Stimulated activated CD4-positive, alpha-beta T cell treated with anti-CD3 and anti-CD28 coated beads, TNF-alpha, amount 100 ng/mL, for 24 hours (primary cell): ENCODE measurements around the gene CNOT6L.
"Not testable (repeated sequence)": the region's sequence is repeated elsewhere in the genome, so short reads cannot be mapped to it uniquely, and the experiment has no call there.

Experiments used
- DNase-seq, 3 experiments: peaks; one replicate each; pipeline ENCODE4 v3.0.0-alpha.2; 2020; ENCODE audit warnings: low read depth in 3 of 3

CNOT6L gene

DNA sequence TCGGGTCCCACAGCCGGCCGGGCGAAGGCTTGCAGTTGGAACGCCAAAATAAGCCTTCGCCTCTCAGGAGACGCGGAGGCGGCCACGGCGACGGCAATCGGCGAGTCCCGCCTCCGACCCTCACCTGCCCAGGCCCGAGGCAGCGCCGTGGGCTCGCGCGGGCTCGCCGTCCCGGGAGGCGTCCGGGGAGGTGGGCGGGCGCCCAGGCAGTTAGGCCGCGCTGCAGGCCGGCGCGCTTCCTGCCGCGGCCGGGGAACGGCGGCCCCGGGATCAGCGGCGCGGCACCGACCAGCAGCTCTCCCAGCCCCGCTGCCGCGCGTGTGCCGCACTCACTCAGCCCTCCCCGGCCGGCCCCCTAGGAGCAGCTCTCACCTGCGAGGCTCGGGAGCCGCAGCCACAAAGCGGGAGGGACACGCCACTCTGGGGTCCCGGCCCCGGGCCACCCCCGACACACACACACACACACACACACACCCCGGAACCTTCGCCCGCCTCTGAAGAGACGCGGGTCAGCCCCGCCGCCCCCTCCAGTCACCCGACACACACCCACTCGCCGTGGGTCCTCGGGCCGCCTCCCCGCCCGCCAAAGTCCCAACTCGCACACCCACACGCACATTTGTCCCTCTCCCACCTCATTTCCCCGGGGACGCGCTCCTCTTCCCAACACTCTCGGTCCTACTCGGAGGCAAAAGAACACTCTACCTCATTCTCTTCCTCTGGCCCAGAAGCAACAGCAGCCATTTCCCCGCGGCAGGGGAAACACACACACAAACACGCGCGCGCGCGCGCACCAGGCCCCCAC is at the start of gene CNOT6L:
Gene CNOT6L (minus strand): TSS at position 767 of the 802 bp plus-strand sequence. CDS start 60 bp downstream, at position 707.
- DNase-seq, result peak; percentile 17 to 69 (median 67)

DNA sequence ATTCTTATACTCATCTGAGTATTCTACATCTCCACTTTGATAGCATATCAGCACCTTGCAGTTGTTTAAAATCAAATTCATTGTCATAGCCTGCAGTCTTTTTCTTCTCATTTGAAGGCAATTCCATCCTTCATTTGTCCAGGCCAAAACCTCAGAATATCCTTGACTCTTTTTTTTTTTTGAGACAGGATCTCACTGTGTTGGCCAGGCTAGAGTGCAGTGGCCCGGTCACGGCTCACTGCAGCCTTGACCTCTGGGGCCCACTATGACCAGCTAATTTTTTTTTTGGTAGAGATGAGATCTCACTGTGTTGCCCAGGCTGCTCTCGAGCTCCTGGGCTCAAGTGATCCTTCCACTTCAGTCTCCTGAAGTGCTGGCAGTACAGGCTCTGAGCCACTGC is 46.1 kb upstream of the CNOT6L start:
- no peak for DNase-seq

DNA sequence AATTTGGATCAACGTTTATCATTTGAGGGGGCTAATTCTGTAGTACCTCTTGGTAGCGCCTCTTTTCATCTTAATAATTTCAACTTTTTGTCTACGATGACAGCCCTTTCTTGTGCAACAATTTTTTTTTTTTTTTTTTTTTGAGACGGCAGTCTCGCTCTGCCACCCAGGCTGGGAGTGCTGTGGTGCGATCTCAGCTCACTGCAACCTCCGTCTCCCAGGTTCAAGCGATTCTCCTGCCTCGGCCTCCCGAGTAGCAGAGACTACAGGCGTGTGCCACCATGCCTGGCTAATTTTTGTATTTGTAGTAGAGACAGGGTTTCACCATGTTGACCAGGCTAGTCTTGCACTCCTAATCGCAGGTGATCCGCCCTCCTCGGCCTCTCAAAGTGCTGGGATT is 44.2 kb upstream of the CNOT6L start:
- not testable (repeated sequence) for DNase-seq

DNA sequence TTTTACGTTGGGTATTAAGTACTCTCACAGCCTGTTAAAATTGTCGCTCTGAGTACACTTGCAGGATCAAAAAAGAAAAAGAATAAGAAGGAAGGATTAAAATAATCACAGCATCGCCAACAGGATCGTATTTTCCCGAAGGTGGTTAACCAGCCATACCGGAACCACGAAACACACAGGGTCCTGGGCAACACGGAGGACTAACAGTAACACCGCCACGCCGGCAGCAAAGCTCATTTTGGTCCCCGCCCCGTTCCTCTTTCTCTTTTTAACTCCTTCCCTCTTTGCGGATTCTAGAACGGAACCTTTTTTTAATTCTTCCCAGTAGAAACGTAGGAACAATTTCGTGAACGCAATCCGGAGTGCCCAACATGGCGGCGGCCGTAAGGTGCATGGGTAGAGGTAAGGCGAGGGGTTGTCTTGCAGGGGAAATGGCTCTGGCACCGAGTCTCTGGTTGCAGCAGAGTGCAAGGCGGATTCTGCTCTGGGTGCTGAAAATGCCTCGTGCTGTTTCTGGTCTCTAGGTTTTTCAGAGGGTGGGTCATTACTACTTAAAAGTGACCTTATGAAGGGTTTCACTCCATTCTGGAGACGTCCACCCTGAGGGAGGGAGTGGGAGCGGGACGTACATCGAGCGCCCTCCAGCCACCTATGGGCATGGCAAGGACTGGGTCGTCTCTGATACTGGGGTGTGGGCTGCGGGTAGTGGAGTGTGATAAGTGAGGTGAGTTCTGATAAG is 43.5 kb upstream of the CNOT6L start, which contains the start of gene MRPL1:
Gene MRPL1 (plus strand): TSS at position 353 of the 739 bp plus-strand sequence. CDS start 19 bp downstream, at position 372.
- peak; percentile 79 to 86 (median 84) for DNase-seq

DNA sequence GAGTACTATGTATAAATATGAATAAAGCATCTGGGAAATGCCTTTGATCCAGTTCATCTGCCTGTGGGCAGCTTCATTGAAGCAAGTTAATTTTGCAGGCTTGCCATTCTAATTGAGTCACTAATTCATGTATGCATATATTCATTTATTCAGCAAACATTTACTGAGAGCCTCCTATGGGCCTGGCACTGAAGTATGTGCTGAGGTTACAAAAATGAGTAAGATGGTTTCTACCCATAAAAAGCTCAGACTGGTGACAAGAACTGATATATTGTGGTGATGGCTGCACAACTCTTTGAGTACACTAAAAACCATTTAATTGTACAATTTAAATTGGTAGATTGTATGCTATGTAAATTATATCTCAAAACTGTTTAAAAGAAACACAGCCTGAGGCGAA is 42.3 kb upstream of the CNOT6L start:
- DNase-seq, result no peak

DNA sequence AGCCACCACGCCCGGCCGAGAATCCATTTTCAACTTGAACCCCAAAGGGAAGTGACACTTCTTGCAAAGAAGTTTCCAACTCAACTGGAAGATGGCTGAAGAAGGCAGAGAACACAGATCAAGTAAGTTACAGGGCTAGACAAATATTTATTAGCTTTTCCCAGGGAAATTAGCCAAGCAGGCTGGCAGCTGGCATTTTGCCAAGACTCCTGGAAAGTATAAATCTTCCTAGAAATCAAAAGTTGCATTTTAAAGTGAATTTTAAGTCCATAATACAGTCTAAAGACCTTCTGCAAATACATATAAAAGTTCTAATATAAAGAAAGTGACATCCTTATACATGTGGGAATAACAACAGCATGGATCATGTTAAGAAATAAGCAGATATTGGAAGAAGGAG is 40.1 kb upstream of the CNOT6L start:
- DNase-seq, result no peak

DNA sequence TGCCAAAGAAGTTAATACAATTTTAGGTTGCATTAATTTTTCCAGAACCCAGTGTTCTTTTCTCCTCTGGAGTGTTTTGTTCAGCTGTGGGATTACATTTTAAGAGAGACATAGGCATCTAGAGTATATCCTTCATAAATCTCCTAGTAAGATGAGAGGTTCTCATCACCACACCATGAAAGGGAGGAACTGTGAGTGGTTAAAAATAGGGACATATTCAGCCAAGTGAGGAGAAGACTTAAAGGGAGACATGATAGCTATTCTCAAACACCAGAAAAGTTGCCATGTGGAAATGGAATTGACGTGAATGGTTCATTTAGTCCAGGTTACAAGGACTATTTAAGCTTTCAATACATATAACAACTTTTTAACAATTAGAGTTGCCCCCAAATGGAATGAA is 37.0 kb upstream of the CNOT6L start:
- no peak for DNase-seq

DNA sequence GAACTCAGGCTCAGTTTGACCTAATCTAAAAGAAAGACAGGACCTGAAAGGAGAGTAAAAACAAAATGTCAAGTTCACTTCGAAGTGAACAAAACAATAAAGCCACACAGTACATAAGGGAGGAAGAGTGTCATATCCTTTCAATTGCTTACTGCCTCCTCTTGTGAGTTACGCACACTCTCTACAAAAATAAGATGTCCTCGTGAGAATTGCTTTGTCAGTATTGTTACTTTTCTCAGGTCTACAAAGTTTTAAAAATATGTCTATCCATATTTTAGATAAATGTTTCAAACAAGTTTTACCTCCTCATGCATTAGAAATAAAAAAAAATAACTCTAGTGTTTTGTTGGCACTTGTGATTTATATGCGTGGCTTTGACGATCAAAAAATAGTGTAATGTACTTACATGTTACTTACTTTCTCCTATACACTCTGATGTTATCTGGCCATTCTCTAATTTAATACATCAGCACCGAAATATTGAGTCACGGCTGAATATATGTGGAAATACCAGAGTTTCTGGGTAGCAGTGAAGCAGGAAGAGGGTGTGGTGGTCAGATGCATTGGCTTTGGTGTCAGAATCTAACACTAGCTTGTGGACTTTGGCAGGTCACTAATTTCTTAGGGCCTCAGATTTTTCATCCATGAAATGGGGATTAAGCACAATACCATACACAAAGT is 35.4 kb upstream of the CNOT6L start:
- DNase-seq, result no peak

DNA sequence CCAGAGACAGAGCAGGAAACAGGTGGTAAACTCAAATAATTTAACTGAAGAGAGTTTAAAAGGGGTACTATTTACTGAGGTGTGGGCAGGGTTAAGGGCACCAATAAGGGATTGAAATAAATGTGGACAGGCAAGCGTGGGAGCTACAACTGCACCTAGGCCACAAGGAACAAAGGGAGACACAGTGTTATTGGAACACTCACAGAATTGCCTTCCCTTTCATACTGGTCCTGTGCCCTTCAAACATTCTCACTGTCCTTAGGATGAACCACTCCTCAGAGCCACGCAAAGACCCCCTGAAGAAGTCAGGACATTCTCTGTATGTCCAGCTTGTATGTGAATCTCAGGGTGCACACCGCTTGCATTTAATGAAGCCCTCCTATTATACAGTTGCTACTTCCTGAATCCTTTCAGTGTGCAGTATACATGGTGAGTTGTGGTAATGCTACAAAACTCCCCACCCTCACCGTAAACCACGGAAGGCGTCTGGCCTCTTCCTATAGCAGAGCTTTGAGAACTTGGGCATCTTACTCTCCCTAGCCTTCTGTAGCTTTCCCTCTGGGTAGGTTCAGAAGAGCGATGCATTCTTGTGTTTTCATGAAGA is 33.8 kb upstream of the CNOT6L start:
- DNase-seq, result peak in 2 of 3 experiments; percentile 41 to 44

DNA sequence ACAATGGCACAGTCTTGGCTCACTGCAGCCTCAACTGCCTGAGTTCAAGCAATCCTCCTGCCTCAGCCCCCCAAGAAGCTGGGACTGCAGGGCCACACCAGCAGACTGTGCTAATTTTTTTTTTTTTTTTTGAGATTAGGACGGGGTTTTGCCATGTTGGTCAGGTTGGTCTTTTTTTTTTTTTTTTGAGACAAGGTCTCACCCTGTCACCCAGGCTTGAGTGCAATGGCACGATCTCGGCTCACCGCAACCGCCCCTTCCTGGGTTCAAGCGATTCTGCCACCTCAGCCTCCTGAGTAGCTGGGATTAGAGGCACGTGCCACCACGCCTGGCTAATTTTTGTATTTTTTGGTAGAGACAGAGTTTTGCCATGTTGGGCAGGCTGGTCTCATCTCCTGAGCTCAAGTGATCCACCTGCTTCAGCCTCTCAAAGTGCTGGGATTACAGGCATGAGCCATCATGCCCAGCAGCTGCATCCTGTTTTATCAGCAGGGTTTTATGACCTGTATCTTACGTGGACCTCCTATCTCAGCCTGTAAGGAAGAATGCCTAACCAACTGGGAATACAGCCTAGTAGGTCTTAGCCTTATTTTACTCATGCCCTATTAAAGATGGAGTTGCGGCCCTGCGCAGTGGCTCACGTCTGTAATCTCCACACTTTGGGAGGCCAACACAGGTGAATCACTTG is 30.3 kb upstream of the CNOT6L start:
- DNase-seq, result no peak

DNA sequence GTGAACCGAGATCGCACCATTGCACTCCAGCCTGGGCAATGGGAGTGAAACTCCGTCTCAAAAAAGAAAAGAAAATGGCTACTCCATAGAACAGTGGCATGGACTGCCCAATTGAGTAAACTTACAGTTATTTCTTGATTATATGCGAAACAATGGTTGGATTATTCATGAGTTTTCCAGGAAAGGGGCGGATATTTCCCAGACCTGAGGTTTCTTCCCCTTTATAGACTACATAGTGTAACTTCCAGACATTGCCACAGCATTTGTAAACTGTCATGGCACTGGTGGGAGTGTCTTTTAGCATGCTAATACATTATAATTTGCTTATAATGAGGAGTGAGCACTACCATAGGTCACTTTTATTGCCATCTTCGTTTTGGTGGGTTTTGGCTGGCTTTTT is 29.3 kb upstream of the CNOT6L start:
- no peak for DNase-seq

DNA sequence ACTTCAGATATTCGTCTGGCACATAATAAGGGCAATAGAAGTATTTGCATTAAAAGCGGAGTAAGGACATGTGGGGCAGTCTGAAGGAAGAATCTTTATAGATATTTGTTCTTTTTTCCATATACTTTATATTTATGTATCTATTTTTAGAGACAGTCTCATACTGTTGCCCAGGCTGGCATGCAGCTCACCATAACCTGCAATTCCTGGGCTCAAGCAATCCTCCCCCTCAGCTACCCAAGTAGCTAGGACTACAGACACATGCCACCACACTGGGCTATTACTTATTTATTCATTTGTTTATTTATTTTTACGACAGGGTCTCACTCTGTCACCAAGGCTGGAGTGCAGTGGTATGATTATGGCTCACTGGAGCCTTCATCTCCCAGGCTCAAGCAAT is 26.8 kb upstream of the CNOT6L start:
- no peak for DNase-seq

DNA sequence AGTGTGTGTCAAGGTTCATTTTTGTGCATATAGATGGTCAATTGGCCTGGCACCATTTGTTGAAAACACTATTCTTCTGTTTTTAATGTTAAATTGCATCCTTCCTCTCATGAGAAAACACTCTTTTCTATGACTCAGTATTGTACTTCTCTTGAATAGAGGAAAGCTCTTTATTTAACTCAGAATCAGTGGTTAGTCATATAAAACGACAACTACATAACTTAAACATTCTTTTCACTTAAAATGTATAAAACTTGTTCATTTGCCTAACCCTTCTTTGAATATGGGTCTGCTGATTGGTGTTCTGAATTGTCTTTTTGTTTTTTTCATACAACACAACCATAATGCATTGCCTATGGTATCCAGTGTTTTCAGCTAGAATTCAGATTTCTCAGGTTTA is 26.2 kb upstream of the CNOT6L start:
- no peak for DNase-seq

DNA sequence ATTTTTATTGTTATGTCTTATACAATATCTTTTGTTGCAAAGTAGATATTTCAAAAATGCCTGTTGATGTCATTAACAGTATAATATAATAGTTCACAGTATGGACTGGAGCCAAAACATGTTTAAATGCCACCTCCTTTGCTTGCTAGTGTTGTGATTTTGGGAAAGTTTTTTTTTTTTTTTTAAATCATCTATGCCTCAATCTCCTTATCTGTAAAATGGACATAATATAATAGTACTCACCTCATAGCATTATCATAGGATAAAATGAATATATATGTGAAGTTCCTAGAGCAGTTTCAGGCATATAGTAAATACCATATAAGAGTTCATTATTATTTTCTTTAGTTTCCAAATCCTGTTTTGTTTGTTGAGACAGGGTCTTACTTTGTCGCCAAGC is 25.2 kb upstream of the CNOT6L start:
- DNase-seq, result no peak

DNA sequence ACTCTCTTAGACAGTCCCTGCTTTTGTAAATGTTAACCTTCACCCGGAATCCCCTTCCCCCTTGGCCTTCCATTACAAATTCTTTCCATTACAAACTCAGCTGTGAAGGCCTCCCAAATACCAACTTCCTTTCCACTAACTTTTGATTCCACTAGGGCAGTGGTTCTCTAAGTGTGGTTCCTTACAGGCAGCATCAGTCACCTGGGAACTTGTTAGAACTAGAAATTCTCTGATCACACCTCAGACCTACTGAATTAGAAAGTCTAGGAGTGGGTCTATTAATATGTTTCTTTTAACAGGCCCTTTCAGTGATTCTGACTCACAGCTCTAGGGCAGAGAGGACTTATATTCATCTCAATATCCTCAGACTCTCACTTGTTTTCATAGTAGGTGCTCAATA is 24.5 kb upstream of the CNOT6L start:
- DNase-seq, result no peak

DNA sequence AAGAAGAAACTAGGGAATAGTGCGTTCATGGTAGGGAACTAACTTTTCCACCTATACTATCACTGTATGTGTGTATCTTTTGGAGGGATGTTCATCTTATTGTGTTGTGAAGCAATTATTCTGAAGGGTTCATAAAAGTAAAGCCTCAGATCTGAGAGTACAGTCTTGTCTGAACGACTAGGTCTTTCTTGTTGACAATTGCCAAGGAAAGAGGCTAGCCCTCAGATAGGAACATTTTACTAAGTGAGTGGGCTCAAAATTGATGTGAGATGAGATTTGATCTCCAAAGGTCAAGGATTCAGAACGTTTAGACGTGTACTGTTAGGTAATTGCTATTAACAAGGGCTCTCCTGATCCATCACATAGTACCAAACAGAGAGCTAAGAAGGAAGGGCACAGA is 15.2 kb upstream of the CNOT6L start:
- DNase-seq, result no peak

DNA sequence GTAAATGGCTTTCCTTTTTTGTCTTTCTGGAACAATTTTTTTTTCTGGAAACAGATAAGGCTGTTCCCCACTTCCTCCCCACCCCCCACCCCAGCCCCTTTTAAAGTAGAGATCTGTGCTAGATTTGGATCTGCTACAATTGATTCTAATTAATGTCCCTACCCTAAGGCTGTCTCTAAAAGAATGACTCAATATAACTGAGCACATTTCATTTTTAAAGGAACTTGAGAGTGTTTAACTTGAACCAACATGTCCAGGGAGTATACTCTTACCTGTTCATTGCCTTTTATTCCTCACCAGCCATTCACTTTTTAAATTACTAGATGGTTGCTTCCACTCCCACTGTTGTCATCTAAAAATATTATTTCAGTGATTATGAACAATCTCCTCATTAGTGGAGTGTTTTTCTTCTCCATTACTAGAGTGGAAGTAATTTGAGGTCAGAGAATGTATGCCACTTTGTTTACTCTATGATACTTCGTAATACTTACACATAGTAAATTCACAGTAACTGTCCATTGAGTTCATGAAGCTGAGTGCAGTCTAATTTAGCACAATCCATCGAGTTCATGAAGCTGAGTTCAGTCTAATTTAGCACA is 14.1 kb upstream of the CNOT6L start:
- DNase-seq, result no peak

DNA sequence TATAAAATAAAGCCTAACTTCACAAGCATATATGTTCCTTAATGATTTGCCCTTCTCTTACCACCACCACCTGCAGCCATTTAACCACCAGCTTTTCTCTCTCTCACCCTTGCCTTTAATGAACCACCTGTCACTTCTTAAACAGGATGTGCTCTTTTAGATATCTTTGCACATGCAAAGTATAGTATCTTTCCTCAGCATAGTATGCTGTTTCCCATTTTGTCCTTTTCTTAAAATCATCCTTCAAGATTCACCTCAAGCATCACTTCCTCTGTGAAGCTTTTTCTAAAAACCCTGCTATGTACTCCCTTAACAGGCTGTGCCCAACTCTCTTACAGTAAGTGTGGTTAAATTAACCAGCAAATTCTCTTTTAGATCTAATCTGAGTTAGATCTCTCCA is 8.2 kb upstream of the CNOT6L start:
- no peak for DNase-seq

DNA sequence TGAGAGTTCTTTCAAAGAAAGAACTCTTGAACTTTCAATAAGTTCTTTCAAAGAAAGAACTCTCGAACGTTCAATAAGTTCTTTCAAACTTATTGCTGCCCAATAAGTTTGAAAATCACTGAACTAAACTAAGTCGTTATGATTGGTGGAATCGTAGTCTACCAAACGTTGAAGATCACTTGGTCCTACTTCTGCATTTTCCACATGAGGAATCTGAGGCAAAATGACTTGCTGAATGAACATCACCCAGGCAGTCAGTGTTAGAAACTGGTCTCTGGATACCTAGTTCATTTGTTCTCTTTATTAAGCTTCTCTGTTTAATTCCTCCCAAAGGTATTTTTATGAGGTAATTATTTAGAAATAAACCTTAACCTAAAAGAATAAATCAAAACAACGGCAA is 7.1 kb upstream of the CNOT6L start:
- DNase-seq, result no peak

DNA sequence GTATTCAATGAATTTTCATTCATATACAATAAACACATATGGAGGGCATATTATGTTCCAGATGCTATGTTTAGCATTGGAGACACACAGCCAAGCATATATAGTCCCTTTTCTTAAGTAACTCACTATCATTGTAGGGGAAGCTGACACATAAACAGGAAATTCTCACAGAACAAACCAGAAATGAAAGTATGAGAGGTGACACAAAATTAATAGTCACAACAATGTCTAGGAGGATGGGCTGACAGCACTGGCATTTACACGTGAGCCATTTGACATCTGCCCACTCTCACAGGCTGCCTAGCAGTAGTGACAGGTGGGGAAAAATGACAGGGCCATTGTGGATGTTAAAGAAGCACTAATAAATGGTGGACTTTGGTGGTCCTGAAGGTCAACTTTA is 2.6 kb upstream of the CNOT6L start:
- DNase-seq, result peak in 2 of 3 experiments; percentile 25 to 26
